Activated CD4-positive, alpha-beta T cell treated with anti-CD3 and anti-CD28 coated beads for 36 hours (primary cell): ENCODE data around the gene NPL. TPM values are rescaled to one million over a fixed set of nuclear protein-coding genes. Genes with fewer than 3 reads are reported as not detected.
A peak's percentile ranks its signal among the peaks of the same experiment; 100 is the strongest.

Source experiments
- ATAC-seq: fragments of 200-7000 bp; cut with Tn5 transposase; one replicate; pipeline ENCODE4 v1.10.0; 2021; ENCODE audit warnings: mild to moderate bottlenecking, moderate library complexity
- CTCF ChIA-PET: fragments of 350-600 bp; sonication (Branson Sonifier 250); formaldehyde crosslinking; loops from one replicate; lab custom pipeline; 2021; ENCODE audit warnings: antibody characterized with exemption; lab: Charles Lee
- POLR2A ChIA-PET: fragments of 350-600 bp; sonication (Branson Sonifier 250); formaldehyde crosslinking; loops from one replicate; lab custom pipeline; 2021; ENCODE audit warnings: antibody characterized with exemption, inconsistent platforms; lab: Charles Lee
- DNase-seq: peaks from one replicate; pipeline ENCODE4 v3.0.0-alpha.2; 2020
- H3K27ac Mint-ChIP-seq: one replicate; pipeline ENCODE4 v1.8.0; 2021; ENCODE audit warnings: mixed read lengths
- H3K27me3 Mint-ChIP-seq: one replicate; pipeline ENCODE4 v1.8.0; 2021; ENCODE audit warnings: mixed read lengths
- H3K36me3 Mint-ChIP-seq: one replicate; pipeline ENCODE4 v1.8.0; 2021; ENCODE audit warnings: low read depth, mixed read lengths
- H3K4me1 Mint-ChIP-seq: one replicate; pipeline ENCODE4 v1.8.0; 2021; ENCODE audit warnings: mixed read lengths
- H3K4me3 Mint-ChIP-seq: one replicate; pipeline ENCODE4 v1.8.0; 2021; ENCODE audit warnings: mild to moderate bottlenecking, moderate library complexity, mixed read lengths
- H3K9me3 Mint-ChIP-seq: one replicate; pipeline ENCODE4 v1.8.0; 2021; ENCODE audit warnings: low read depth, mixed read lengths
- intact Hi-C, 2 experiments: fragments of 100-400 bp; cut with DNase I in 1 of 2; cut with micrococcal nuclease in 1 of 2; formaldehyde crosslinking; loops; one replicate each; pipeline versions ENCODE4 v1.14.2 to v1.15.1; 2022 to 2024; cut with DNase I, micrococcal nuclease
- total RNA-seq, 2 experiments: library from RNA; stranded (reverse); gene quantifications; one replicate each; pipeline ENCODE4 v1.2.3, GENCODE V29; 2021

The NPL gene
- total RNA-seq, 2 experiments from 2014 or later: 4.0 to 5.6 TPM

DNA sequence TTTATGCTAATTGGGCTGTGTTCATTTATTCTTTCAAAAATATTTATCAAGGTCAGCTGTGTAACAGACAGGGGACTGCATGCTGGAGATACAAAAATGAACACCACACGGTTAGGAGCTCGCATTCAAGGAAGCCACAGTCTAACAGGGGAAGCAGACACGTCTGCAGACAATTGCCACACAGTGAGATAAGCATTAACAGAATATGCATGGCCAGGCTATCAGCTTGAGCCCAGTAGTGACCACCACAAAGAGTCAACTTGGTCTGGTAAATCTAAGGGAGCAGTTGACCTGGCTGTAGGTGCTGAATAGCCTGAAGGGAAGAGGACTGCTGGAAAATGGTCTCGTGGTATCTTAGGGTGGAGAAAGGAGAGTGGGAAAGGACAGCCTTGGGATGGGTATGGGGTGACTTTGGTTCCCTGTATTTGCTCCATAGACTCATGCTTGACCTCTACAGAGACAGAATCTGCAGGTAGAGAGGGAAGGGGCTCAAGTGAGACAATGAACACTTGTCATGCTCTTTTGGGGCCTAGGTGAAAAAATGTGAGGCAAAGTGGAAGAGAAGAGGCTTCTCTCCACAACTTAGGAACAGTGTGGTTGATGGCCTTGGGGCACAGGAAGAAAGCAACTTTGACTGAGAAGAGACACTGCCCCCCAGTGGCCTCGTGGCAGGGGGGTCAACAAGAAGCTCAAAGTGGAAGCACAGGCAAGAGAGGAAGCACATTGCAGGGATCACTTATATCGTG is 7.6 kb upstream of the NPL start:
- no peaks in the 10 kb centered on the region for H3K27me3 Mint-ChIP-seq
- CTCF ChIA-PET: interaction anchor here (0.7 to 14.1 kb wide), 22 partner anchors 8 to 330 kb away, joined by 3 to 772 read pairs (median 4); partner anchors contain the start of genes RGS16 and RNASEL
- ATAC-seq (peak; percentile 77), DNase-seq (peak; percentile 86)
- H3K9me3 Mint-ChIP-seq: no peaks in the 10 kb centered on the region
- H3K27ac Mint-ChIP-seq: no peak overlapping the region
- no peaks in the 10 kb centered on the region for H3K36me3 Mint-ChIP-seq
- POLR2A ChIA-PET: no interaction called here
- peaks cover 3% of the 10 kb centered on the region for H3K4me1 Mint-ChIP-seq
- intact Hi-C loops: loop anchor here (1.0 to 5.0 kb wide), 3 partner anchors 65 to 695 kb away; no protein-coding TSS in a partner anchor
- no peak overlapping the region for H3K4me3 Mint-ChIP-seq

GRCh38 chr1:182782587-182782913 is 7.0 kb upstream of the NPL start:
- Mint-ChIP-seq H3K27ac (no peak overlapping the region), H3K4me3 (no peak overlapping the region), H3K9me3 (no peaks in the 10 kb centered on the region), H3K36me3 (no peaks in the 10 kb centered on the region), H3K27me3 (no peaks in the 10 kb centered on the region), H3K4me1 (peaks cover 3% of the 10 kb centered on the region)
- ATAC-seq (no peak), DNase-seq (no peak)
- CTCF ChIA-PET: interaction anchor here (0.7 to 14.1 kb wide), 24 partner anchors 8 to 593 kb away, joined by 3 to 772 read pairs (median 4); partner anchors contain the start of genes RGS16 and RNASEL
- POLR2A ChIA-PET: no interaction called here
- intact Hi-C loops: loop anchor here (1.0 to 5.0 kb wide), 3 partner anchors 65 to 695 kb away; no protein-coding TSS in a partner anchor

- Mint-ChIP-seq H3K9me3 (no peaks in the 10 kb centered on the region), H3K4me3 (no peak overlapping the region), H3K27me3 (peaks cover 4% of the 10 kb centered on the region), H3K4me1 (peaks cover 3% of the 10 kb centered on the region), H3K36me3 (no peaks in the 10 kb centered on the region), H3K27ac (no peak overlapping the region)
- DNase-seq (no peak), ATAC-seq (no peak)
- CTCF ChIA-PET: interaction anchor here (0.7 to 14.1 kb wide), 18 partner anchors 8 to 594 kb away, joined by 3 to 772 read pairs (median 4); partner anchors contain the start of genes RGS16 and RNASEL
- POLR2A ChIA-PET: no interaction called here
- intact Hi-C loops: loop anchor here in 1 of 2 experiments (5.0 kb wide), 2 partner anchors 66 to 696 kb away; no protein-coding TSS in a partner anchor
Measured at GRCh38 chr1:182783068-182783467, 6.5 kb upstream of the NPL start.

DNA sequence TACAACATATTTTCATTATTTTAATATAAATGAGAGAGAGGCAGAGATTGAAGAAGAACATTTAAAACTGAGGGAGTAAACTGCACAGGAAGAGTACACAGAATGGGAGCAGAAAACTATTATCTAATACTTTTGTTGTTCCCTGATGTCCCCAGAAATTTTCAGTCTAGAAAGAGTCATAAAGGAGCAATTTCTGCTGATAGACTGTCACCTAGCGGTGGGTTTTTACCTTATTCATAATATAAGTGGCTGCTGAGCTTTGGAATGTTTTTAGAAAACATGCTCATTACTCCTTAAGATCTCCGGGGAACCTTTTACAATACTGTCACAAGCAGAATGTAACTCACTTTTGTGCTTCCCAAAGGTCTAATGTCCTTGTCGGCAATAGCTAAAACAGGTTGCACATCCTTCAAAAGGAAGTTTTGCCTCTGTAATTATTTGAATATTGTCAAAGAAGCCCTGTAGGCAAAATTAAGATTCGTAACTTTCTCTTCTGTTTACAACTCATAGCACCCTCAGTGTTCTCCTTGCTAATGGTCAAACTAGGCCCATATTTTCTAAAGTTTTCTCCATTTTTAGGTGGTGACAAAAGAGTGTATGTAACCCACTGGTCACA is 4.9 kb upstream of the NPL start:
- no peak overlapping the region for H3K4me3 Mint-ChIP-seq
- H3K36me3 Mint-ChIP-seq: no peaks in the 10 kb centered on the region
- H3K4me1 Mint-ChIP-seq: peaks cover 9% of the 10 kb centered on the region
- intact Hi-C loops: loop anchor here (1.0 to 5.0 kb wide), 5 partner anchors 67 to 700 kb away; no protein-coding TSS in a partner anchor
- no peak overlapping the region for H3K27ac Mint-ChIP-seq
- DNase-seq (peak; percentile 11), ATAC-seq (no peak)
- H3K27me3 Mint-ChIP-seq: peaks cover 4% of the 10 kb centered on the region
- ChIA-PET POLR2A (no interaction called here), CTCF (interaction anchor here (0.6 to 14.1 kb wide), 21 partner anchors 12 to 671 kb away, joined by 3 to 772 read pairs (median 4); partner anchors contain the start of genes RGS16 and RNASEL)
- no peaks in the 10 kb centered on the region for H3K9me3 Mint-ChIP-seq

- H3K9me3 Mint-ChIP-seq: no peaks in the 10 kb centered on the region
- DNase-seq (no peak), ATAC-seq (no peak)
- intact Hi-C loops: loop anchor here in 1 of 2 experiments (2.0 kb wide), 1 partner anchor 700 kb away; no protein-coding TSS in a partner anchor
- H3K27me3 Mint-ChIP-seq: peaks cover 4% of the 10 kb centered on the region
- ChIA-PET POLR2A (no interaction called here), CTCF (interaction anchor here (0.6 to 14.1 kb wide), 23 partner anchors 11 to 671 kb away, joined by 3 to 772 read pairs (median 4); partner anchors contain the start of genes RGS16 and RNASEL)
- H3K27ac Mint-ChIP-seq: no peak overlapping the region
- H3K36me3 Mint-ChIP-seq: no peaks in the 10 kb centered on the region
- no peak overlapping the region for H3K4me3 Mint-ChIP-seq
- peaks cover 14% of the 10 kb centered on the region for H3K4me1 Mint-ChIP-seq
Measured at GRCh38 chr1:182785181-182785580, 4.4 kb upstream of the NPL start.

DNA sequence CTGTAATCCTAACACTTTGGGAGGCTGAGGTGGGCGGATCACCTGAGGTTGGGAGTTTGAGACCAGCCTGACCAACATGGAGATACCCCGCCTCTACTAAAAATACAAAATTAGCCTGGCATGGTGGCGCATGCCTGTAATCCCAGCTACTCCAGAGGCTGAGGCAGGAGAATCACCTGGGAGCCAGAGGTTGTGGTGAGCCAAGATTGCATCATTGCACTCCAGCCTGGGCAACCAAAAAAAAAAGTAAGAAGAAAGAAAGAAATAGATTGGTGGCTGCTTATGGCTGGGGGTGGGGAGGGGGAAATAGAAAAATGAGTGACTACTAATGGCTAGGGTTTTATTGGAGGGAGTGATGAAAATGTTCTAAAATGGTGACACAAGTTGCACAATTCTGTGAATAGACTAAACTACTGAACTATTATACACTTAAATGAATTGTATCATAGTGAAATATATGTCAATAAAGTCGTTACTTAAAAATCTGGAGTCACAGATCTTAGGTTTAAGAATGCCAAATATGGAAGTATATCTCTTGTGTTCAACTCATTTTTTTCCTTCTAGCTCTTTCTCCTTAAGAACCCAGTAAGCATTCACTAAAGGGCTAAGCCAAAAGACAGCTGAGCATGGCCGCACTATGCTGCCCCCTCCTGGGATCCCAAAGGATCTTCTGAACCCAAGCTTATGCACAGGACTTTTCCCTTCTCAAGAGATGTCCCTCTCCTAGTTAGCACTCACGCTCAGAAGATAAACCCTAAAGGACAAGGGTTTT is 3.2 kb upstream of the NPL start:
- intact Hi-C loops: loop anchor here in 1 of 2 experiments (1.0 kb wide), 1 partner anchor 340 kb away; no protein-coding TSS in a partner anchor
- H3K4me3 Mint-ChIP-seq: no peak overlapping the region
- POLR2A ChIA-PET: no interaction called here
- peaks cover 14% of the 10 kb centered on the region for H3K4me1 Mint-ChIP-seq
- H3K9me3 Mint-ChIP-seq: no peaks in the 10 kb centered on the region
- no peaks in the 10 kb centered on the region for H3K36me3 Mint-ChIP-seq
- H3K27me3 Mint-ChIP-seq: peaks cover 4% of the 10 kb centered on the region
- CTCF ChIA-PET: interaction anchor here (0.6 to 14.1 kb wide), 11 partner anchors 16 to 839 kb away, joined by 3 to 772 read pairs (median 4); partner anchors contain the start of genes RGS16 and RNASEL
- ATAC-seq (peak; percentile 20), DNase-seq (peak; percentile 74)
- no peak overlapping the region for H3K27ac Mint-ChIP-seq

GRCh38 chr1:182786995-182787324 is 2.6 kb upstream of the NPL start:
- ATAC-seq (no peak), DNase-seq (no peak)
- Mint-ChIP-seq H3K27me3 (peaks cover 4% of the 10 kb centered on the region), H3K36me3 (no peaks in the 10 kb centered on the region), H3K27ac (no peak overlapping the region), H3K4me1 (peaks cover 14% of the 10 kb centered on the region), H3K9me3 (no peaks in the 10 kb centered on the region), H3K4me3 (no peak overlapping the region)
- POLR2A ChIA-PET: no interaction called here
- intact Hi-C loops: loop anchor here in 1 of 2 experiments (1.0 kb wide), 1 partner anchor 341 kb away; no protein-coding TSS in a partner anchor
- CTCF ChIA-PET: interaction anchor here (0.6 to 14.1 kb wide), 9 partner anchors 15 to 838 kb away, joined by 3 to 772 read pairs (median 4); partner anchors contain the start of genes RGS16 and RNASEL

- no peak for ATAC-seq
- H3K4me3 Mint-ChIP-seq: no peak overlapping the region
- ChIA-PET CTCF (interaction anchor here (0.6 to 14.1 kb wide), 4 partner anchors 9 to 707 kb away, joined by 3 to 772 read pairs (median 4); partner anchors contain the start of genes RGS16 and RNASEL), POLR2A (interaction anchor here (0.6 kb wide), 1 partner anchor 89 kb away, joined by 3 read pairs; no protein-coding TSS in a partner anchor)
- no peak overlapping the region for H3K27ac Mint-ChIP-seq
- peaks cover 6% of the 10 kb centered on the region for H3K36me3 Mint-ChIP-seq
- intact Hi-C loops: no loop called here
- no peaks in the 10 kb centered on the region for H3K9me3 Mint-ChIP-seq
- H3K27me3 Mint-ChIP-seq: peaks cover 4% of the 10 kb centered on the region
- DNase-seq: no peak
- H3K4me1 Mint-ChIP-seq: peaks cover 15% of the 10 kb centered on the region
Measured at GRCh38 chr1:182791281-182792179, 2.0 kb downstream of the NPL start.

GRCh38 chr1:182794091-182794490 is 4.5 kb downstream of the NPL start:
- Mint-ChIP-seq H3K27ac (no peak overlapping the region), H3K4me3 (no peak overlapping the region), H3K36me3 (peaks cover 10% of the 10 kb centered on the region), H3K27me3 (no peaks in the 10 kb centered on the region), H3K4me1 (peaks cover 11% of the 10 kb centered on the region), H3K9me3 (no peaks in the 10 kb centered on the region)
- ATAC-seq (no peak), DNase-seq (no peak)
- ChIA-PET CTCF (interaction anchor here (0.6 kb wide), 2 partner anchors 8 to 755 kb away, joined by 3 read pairs; no protein-coding TSS in a partner anchor), POLR2A (no interaction called here)
- intact Hi-C loops: no loop called here

- ChIA-PET CTCF (no interaction called here), POLR2A (no interaction called here)
- Mint-ChIP-seq H3K36me3 (peaks cover 10% of the 10 kb centered on the region), H3K27me3 (no peaks in the 10 kb centered on the region), H3K9me3 (no peaks in the 10 kb centered on the region), H3K4me1 (peaks cover 9% of the 10 kb centered on the region), H3K4me3 (no peak overlapping the region), H3K27ac (no peak overlapping the region)
- no peak for DNase-seq
- no peak for ATAC-seq
- intact Hi-C loops: no loop called here
Measured at GRCh38 chr1:182794676-182795201, 5.2 kb downstream of the NPL start.
